NCI-H2107 treated with DMSO at 0.1 percent for 48 hours (cell line): Measurements from ENCODE around the gene FRMPD3.
"Not testable (repeated sequence)": the region's sequence is repeated elsewhere in the genome, so short reads cannot be mapped to it uniquely, and the experiment has no call there.

Experiments
- DNase-seq: peaks from one replicate; lab custom pipeline; 2025; ENCODE audit not compliant: unreplicated experiment; lab: John Stamatoyannopoulos, UW

FRMPD3 gene

GRCh38 chrX:107448998-107449835 lies at the start of gene FRMPD3:
TSS of gene FRMPD3 (plus strand) at chrX:107449652. CDS start at chrX:107526589, 76,937 bp downstream.
- no peak for DNase-seq

GRCh38 chrX:107420571-107420970 lies 28.9 kb upstream of the FRMPD3 start:
- no peak for DNase-seq

- DNase-seq = no peak
These were observed 28.1 kb upstream of the FRMPD3 start for GRCh38 chrX:107421337-107421861.

GRCh38 chrX:107429090-107429489 lies 20.4 kb upstream of the FRMPD3 start:
- no peak for DNase-seq

- no peak for DNase-seq
These were observed 9.3 kb upstream of the FRMPD3 start for GRCh38 chrX:107440187-107440586.

GRCh38 chrX:107440692-107441091 lies 8.8 kb upstream of the FRMPD3 start:
- no peak for DNase-seq

GRCh38 chrX:107442914-107443527 lies 6.4 kb upstream of the FRMPD3 start:
- DNase-seq = no peak

GRCh38 chrX:107445146-107445545 lies 4.3 kb upstream of the FRMPD3 start:
- DNase-seq = no peak

- DNase-seq = no peak
These were observed 3.8 kb upstream of the FRMPD3 start for GRCh38 chrX:107445631-107446030.

GRCh38 chrX:107447642-107448041 lies 1.8 kb upstream of the FRMPD3 start:
- no peak for DNase-seq

- no peak for DNase-seq
These were observed 841 bp upstream of the FRMPD3 start for GRCh38 chrX:107448625-107448997.

- DNase-seq = no peak
These were observed 1.5 kb downstream of the FRMPD3 start for GRCh38 chrX:107450823-107451509.

GRCh38 chrX:107451731-107452130 lies 2.3 kb downstream of the FRMPD3 start:
- DNase-seq = no peak

GRCh38 chrX:107452581-107452980 lies 3.1 kb downstream of the FRMPD3 start:
- no peak for DNase-seq

GRCh38 chrX:107454302-107454701 lies 4.8 kb downstream of the FRMPD3 start:
- no peak for DNase-seq

GRCh38 chrX:107457289-107457688 lies 7.8 kb downstream of the FRMPD3 start:
- no peak for DNase-seq

GRCh38 chrX:107465932-107466620 lies 16.6 kb downstream of the FRMPD3 start:
- DNase-seq = no peak

- no peak for DNase-seq
These were observed 17.8 kb downstream of the FRMPD3 start for GRCh38 chrX:107467271-107467670.

GRCh38 chrX:107470198-107470597 lies 20.7 kb downstream of the FRMPD3 start:
- no peak for DNase-seq

GRCh38 chrX:107470971-107471370 lies 21.5 kb downstream of the FRMPD3 start:
- DNase-seq = no peak

GRCh38 chrX:107471420-107471819 lies 22.0 kb downstream of the FRMPD3 start:
- DNase-seq = not testable (repeated sequence)
